OCI-LY7 (cell line): ENCODE measurements around the gene ANKRD44. TPM values are rescaled to one million over a fixed set of nuclear protein-coding genes. Genes with fewer than 3 reads are reported as not detected.

ENCODE experiments used
- BruUV-seq: library from RNA; stranded (reverse); fragments of 400-500 nt; replicated peaks from 2 replicates; lab custom pipeline; 2021; lab: Mats Ljungman, UMichigan
- CTCF ChIA-PET: fragments of 300-600 bp; sonication (Branson Sonifier 250); formaldehyde crosslinking; loops from one replicate; lab custom pipeline; 2022; ENCODE audit warnings: antibody characterized with exemption; ENCODE audit not compliant: unreplicated experiment; lab: Charles Lee
- POLR2A ChIA-PET: fragments of 300-600 bp; sonication (Branson Sonifier 250); formaldehyde crosslinking; loops from one replicate; lab custom pipeline; 2022; ENCODE audit warnings: antibody characterized with exemption; lab: Charles Lee
- DNase-seq: peaks from one replicate; pipeline ENCODE4 v3.0.0-alpha.2; 2015; ENCODE audit warnings: low spot score
- H2AFZ ChIP-seq: fragments of 200-600 bp; sonication (generic), shearing (Covaris generic); 2 replicates; pipeline ENCODE4 v1.6.1; 2014; ENCODE audit warnings: mild to moderate bottlenecking, antibody characterized with exemption, low read length, moderate library complexity
- H3K27ac ChIP-seq: fragments of 200-600 bp; sonication (generic); 2 replicates; pipeline ENCODE4 v1.5.1; 2014; ENCODE audit warnings: mixed run types, low read depth, mild to moderate bottlenecking, moderate library complexity, low read length, inconsistent platforms; ENCODE audit not compliant: poor library complexity, severe bottlenecking
- H3K36me3 ChIP-seq: fragments of 200-600 bp; sonication (generic); 2 replicates; pipeline ENCODE4 v1.6.1; 2014; ENCODE audit warnings: mild to moderate bottlenecking, antibody characterized with exemption, low read length, moderate library complexity, mixed read lengths; ENCODE audit not compliant: insufficient read depth
- H3K4me1 ChIP-seq: fragments of 200-600 bp; sonication (generic); 2 replicates; pipeline ENCODE4 v1.5.1; 2014; ENCODE audit warnings: mild to moderate bottlenecking, low read length; ENCODE audit not compliant: insufficient read depth, poor library complexity, severe bottlenecking
- H3K4me2 ChIP-seq: fragments of 200-600 bp; sonication (generic); 2 replicates; pipeline ENCODE4 v1.6.1; 2014; ENCODE audit warnings: mild to moderate bottlenecking, low read length
- H3K4me3 ChIP-seq: fragments of 200-600 bp; sonication (generic); 2 replicates; pipeline ENCODE4 v1.5.1; 2014; ENCODE audit warnings: mild to moderate bottlenecking, low read depth, low read length; ENCODE audit not compliant: poor library complexity, severe bottlenecking
- H3K79me2 ChIP-seq: fragments of 200-600 bp; sonication (generic); 2 replicates; pipeline ENCODE4 v1.6.1; 2016; ENCODE audit warnings: low read depth, mild to moderate bottlenecking, low read length, moderate library complexity, mixed read lengths; ENCODE audit not compliant: insufficient read depth
- H3K9me2 ChIP-seq: fragments of 200-600 bp; sonication (generic); 2 replicates; pipeline ENCODE4 v1.6.1; 2016; ENCODE audit warnings: mild to moderate bottlenecking, low read length, mixed read lengths; ENCODE audit not compliant: insufficient read depth
- H3K9me3 ChIP-seq: fragments of 200-600 bp; sonication (generic); 2 replicates; pipeline ENCODE4 v1.6.1; 2014; ENCODE audit warnings: mild to moderate bottlenecking, mixed run types, low read length, mixed read lengths
- H4K20me1 ChIP-seq: fragments of 200-600 bp; sonication (generic); 2 replicates; pipeline ENCODE4 v1.6.1; 2014; ENCODE audit warnings: mild to moderate bottlenecking, antibody characterized with exemption, low read length, moderate library complexity, mixed read lengths; ENCODE audit not compliant: insufficient read depth
- CTCF ChIP-seq: fragments of 200-600 bp; sonication (generic); conservative IDR thresholded peaks from 2 replicates; pipeline ENCODE4 v1.5.1; 2014; ENCODE audit warnings: mild to moderate bottlenecking, antibody characterized with exemption, low read length, moderate library complexity, mixed read lengths
- EZH2phosphoT487 ChIP-seq: fragments of 200-600 bp; sonication (generic); IDR thresholded peaks from 2 replicates; pipeline ENCODE4 v1.6.1; 2018; ENCODE audit warnings: low read depth, borderline replicate concordance, mild to moderate bottlenecking, mixed run types, antibody characterized with exemption, low read length, moderate library complexity, mixed read lengths
- intact Hi-C: fragments of 100-400 bp; cut with micrococcal nuclease; formaldehyde crosslinking; loops from one replicate; pipeline ENCODE4 v1.10.0; 2022; ENCODE audit not compliant: unreplicated experiment
- total RNA-seq, 2 experiments: library from RNA; depleted of rRNA in 1 of 2; stranded (reverse); fragments of >200 nt in 1 of 2; shearing (Covaris generic) in 1 of 2; gene quantifications; 2 replicates each; pipeline ENCODE4 v1.2.3, GENCODE V29; 2014 to 2022

Gene ANKRD44
- total RNA-seq, 2 experiments from 2014 or later: 69.4 to 73.7 TPM

GRCh38 chr2:196995757-196996314, 314.7 kb downstream of the ANKRD44 start:
- CTCF ChIA-PET: no interaction called here
- no TSS peak for BruUV-seq

GRCh38 chr2:196994764-196995163, 315.8 kb downstream of the ANKRD44 start:
- Histone ChIP-seq H3K4me2 (no peak overlapping the region), H3K27ac (no peak overlapping the region), H3K9me3 (no peaks in the 10 kb centered on the region), H3K36me3 (peaks cover 41% of the 10 kb centered on the region), H3K9me2 (no peaks in the 10 kb centered on the region), H3K79me2 (no peaks in the 10 kb centered on the region), H3K4me1 (no peaks in the 10 kb centered on the region), H4K20me1 (no peaks in the 10 kb centered on the region), H2AFZ (no peak overlapping the region), H3K4me3 (no peak overlapping the region)
- TF ChIP-seq CTCF (no peak), EZH2phosphoT487 (no peak)
- intact Hi-C loops: no loop called here
- no peak for DNase-seq
- CTCF ChIA-PET: no interaction called here
- POLR2A ChIA-PET: no interaction called here
- no TSS peak for BruUV-seq

More at GRCh38 chr2:196995757-196996314, 314.7 kb downstream of the ANKRD44 start:
- H2AFZ ChIP-seq: no peak overlapping the region
- POLR2A ChIA-PET: interaction anchor here (0.5 kb wide), 1 partner anchor 54 kb away, joined by 3 read pairs; no protein-coding TSS in a partner anchor
- H3K27ac ChIP-seq: no peak overlapping the region
- H3K4me1 ChIP-seq: no peaks in the 10 kb centered on the region
- H3K36me3 ChIP-seq: peaks cover 47% of the 10 kb centered on the region
- H3K4me3 ChIP-seq: no peak overlapping the region
- no peak overlapping the region for H3K4me2 ChIP-seq
- H3K9me2 ChIP-seq: no peaks in the 10 kb centered on the region
- TF ChIP-seq EZH2phosphoT487 (no peak), CTCF (no peak)
- intact Hi-C loops: no loop called here
- no peak for DNase-seq
- no peaks in the 10 kb centered on the region for H4K20me1 ChIP-seq
- no peaks in the 10 kb centered on the region for H3K9me3 ChIP-seq
- H3K79me2 ChIP-seq: no peaks in the 10 kb centered on the region

- H4K20me1 ChIP-seq: no peaks in the 10 kb centered on the region
- no peaks in the 10 kb centered on the region for H3K9me3 ChIP-seq
- no peak overlapping the region for H3K4me2 ChIP-seq
- ChIA-PET CTCF (no interaction called here), POLR2A (no interaction called here)
- intact Hi-C loops: no loop called here
- no peak overlapping the region for H3K4me3 ChIP-seq
- H3K27ac ChIP-seq: no peak overlapping the region
- H3K79me2 ChIP-seq: no peaks in the 10 kb centered on the region
- no peak overlapping the region for H2AFZ ChIP-seq
- BruUV-seq: no TSS peak
- H3K9me2 ChIP-seq: no peaks in the 10 kb centered on the region
- peaks cover 41% of the 10 kb centered on the region for H3K36me3 ChIP-seq
- TF ChIP-seq CTCF (no peak), EZH2phosphoT487 (no peak)
- no peak for DNase-seq
- H3K4me1 ChIP-seq: no peaks in the 10 kb centered on the region
Measured at GRCh38 chr2:196993617-196994016, 317.0 kb downstream of the ANKRD44 start.
